ENCODE results near the gene TRA2A.

Gene TRA2A

GRCh38 chr7:23531794-23532489, at the start of gene TRA2A:
Gene TRA2A (minus strand): TSS chr7:23531981. CDS start chr7:23531824, 157 bp downstream.
- peak within 1 kb of the TSS; percentile 75 for H3K4me3 ChIP-seq (ENCODE audit: control insufficient read depth, low read depth, low read length)
- no peak for TF ChIP-seq CTCF (IDR thresholded peaks at IDR 0.05; ENCODE audit: control insufficient read depth, insufficient read depth, low read depth, low read length, missing control alignments)

DNA sequence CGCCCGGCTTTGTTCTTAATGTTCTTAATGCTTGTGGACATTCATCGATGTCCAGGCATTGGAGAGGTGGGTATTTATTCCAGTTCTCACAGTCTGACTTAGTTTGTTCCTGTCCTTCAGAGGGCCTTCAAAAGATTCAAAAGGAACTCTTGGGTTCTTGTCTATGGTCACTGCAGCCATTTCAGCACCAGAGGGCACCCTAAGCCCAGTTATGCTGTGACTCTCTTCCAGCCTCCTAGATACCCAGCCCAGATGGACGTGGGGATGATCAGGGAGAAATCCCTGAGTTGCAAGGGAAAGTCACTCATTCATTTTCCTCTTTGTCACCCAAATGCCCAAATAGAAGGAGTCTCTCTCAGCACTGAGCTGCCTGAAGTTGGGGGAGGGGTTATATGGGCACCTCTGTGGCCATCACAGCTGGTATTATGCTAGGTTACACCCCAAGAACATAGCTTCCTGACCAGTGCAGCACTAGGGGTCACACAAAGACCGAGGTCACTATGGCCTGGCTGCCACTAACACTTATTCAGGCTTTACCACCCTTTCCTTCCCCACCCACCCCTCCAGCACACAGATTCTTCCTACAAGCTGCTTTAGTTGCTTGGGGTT, 38.9 kb upstream of the TRA2A start:
- no peak overlapping the region for H3K4me3 ChIP-seq (ENCODE audit: control insufficient read depth, low read depth, low read length)
- peak; percentile 89 for TF ChIP-seq CTCF (IDR thresholded peaks at IDR 0.05; ENCODE audit: control insufficient read depth, insufficient read depth, low read depth, low read length, missing control alignments)
- peak; percentile 38 for DNase-seq (ENCODE audit: low read depth)

More at GRCh38 chr7:23531794-23532489, at the start of gene TRA2A:
- peak; percentile 69 for DNase-seq (ENCODE audit: low read depth)

GRCh38 chr7:23558303-23558702, 26.5 kb upstream of the TRA2A start:
- no peak overlapping the region for H3K4me3 ChIP-seq (ENCODE audit: control insufficient read depth, low read depth, low read length)
- DNase-seq (ENCODE audit: low read depth), result no peak
- TF ChIP-seq CTCF (IDR thresholded peaks at IDR 0.05; ENCODE audit: control insufficient read depth, insufficient read depth, low read depth, low read length, missing control alignments), result no peak

- TF ChIP-seq CTCF (IDR thresholded peaks at IDR 0.05; ENCODE audit: control insufficient read depth, insufficient read depth, low read depth, low read length, missing control alignments), result no peak
- DNase-seq (ENCODE audit: low read depth), result no peak
Measured at GRCh38 chr7:23547662-23548061, 15.9 kb upstream of the TRA2A start.

GRCh38 chr7:23546897-23547572, 15.3 kb upstream of the TRA2A start:
- peak; percentile 92 for TF ChIP-seq CTCF (IDR thresholded peaks at IDR 0.05; ENCODE audit: control insufficient read depth, insufficient read depth, low read depth, low read length, missing control alignments)
- DNase-seq (ENCODE audit: low read depth), result peak; percentile 75
- H3K4me3 ChIP-seq (ENCODE audit: control insufficient read depth, low read depth, low read length), result no peak overlapping the region

More at GRCh38 chr7:23547662-23548061, 15.9 kb upstream of the TRA2A start:
- H3K4me3 ChIP-seq (ENCODE audit: control insufficient read depth, low read depth, low read length), result no peak overlapping the region

DNA sequence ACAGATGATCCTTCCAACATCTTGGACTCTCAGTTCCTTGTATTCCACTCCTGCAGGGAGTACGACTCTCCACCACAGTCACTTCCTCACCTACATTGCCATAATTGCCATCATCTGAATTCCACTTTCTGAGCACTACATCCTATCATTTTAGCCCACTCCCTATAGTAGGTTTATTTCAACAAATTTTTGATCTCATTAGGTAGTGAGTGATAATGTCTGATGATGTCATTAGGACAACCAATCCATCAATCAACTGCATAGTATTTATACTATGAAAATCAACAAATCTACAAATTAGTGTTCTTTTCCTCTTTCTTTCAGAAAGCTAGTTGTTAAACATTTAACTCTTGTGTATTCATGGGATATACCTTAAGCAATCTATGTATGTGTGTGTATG, 13.7 kb upstream of the TRA2A start:
- no peak overlapping the region for H3K4me3 ChIP-seq (ENCODE audit: control insufficient read depth, low read depth, low read length)
- TF ChIP-seq CTCF (IDR thresholded peaks at IDR 0.05; ENCODE audit: control insufficient read depth, insufficient read depth, low read depth, low read length, missing control alignments), result no peak
- DNase-seq (ENCODE audit: low read depth), result no peak
